HPDE6-E6E7 (cell line): ENCODE measurements around the gene KCNQ2.
"Not testable (repeated sequence)": the region's sequence is repeated elsewhere in the genome, so short reads cannot be mapped to it uniquely, and the experiment has no call there.

Experiments
- DNase-seq: peaks from one replicate; pipeline ENCODE4 v3.0.0; 2011; ENCODE audit warnings: missing footprints; ENCODE audit errors: extremely low spot score

KCNQ2 gene

DNA sequence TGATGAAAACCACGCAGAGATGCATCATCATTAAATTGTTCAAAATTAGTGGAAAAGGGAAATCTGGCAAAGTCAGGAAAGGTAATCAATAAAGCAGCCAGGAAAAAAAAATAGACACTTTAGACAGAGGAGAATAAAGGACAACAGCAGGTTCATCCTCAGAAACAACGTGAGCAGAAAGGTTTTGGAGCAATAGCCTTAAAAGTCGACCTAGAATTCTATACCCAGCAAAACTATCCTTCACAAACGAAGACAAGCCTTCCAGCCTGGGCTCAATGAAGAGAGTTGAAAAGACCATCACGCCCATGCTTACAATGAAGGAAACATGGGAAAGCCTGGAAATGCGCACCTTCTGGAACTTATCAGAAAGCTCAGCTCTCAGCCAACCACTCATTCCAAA lies 86.6 kb downstream of the KCNQ2 start:
- no peak for DNase-seq

DNA sequence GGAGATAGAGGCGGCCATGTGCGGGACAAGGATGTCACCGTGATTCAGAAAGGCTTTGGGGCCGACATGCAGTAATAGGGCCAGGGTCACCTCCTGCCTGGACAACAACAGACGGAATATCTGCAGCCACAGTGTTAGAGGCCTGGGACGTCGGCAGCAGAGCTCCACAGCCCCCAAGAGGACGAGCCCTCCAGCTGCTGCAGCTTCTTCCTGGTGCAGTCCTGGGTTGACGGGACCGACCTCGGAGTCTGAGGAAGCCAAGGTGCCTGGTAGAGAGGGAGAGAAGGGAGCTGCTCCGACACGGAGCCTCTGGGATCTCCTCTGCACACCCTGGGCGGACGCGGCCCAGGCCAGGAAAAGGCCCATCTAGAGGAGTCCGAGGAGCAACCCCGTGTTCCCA lies 88.1 kb downstream of the KCNQ2 start:
- DNase-seq, result no peak

DNA sequence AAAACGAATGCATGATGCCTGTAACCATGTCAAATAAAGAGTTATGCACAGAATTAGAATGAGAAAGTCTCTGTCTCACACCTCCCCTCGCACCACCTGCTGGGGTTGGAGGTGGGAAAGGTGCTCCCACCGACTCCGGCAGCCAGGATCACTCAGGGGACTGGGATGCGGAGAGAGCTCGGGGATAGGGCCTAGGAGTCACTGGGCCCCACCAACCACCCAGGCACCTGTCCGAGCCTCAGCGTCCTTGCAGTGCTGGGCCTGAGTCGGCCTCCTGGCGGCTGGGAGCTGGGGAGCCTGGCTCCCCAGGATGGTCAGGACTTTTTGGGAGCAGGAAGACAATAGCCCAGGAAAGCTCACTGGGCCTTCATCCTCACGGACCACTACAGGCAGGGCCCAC lies 88.9 kb downstream of the KCNQ2 start:
- DNase-seq, result no peak

DNA sequence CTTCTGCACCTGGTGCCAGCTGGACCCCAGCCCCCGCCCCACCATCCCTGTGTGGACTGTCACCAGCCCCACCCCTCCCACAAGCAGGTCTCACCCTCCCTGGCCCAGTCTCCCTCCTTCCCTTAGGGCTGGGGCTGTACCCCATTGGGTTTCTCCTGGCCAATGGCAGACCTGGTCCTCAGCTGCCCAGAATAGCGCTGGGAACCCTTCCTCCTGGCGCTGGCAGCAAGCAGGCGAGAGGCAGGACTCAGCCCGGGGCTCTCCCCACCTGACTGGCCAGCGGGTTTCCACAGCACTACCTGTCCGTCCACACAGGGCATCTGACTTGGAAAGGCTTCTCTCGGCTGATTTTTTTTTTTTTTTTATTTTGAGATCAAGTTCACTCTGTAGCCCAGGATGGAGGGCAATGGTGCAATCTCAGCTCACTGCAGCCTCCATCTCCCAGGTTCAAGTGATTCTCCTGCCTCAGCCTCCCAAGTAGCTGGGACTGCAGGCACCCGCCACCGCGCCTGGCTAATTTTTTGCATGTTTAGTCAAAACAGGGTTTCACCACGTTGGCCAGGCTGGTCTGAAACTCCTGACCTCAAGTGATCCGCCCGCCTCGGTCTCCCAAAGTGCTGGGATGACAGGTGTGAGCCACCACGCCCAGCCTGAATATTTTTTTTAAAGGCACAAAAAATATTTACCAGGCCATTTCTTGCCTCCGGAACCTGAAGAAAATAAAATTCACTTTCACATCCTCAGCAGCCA lies 89.7 kb downstream of the KCNQ2 start:
- DNase-seq, result no peak

DNA sequence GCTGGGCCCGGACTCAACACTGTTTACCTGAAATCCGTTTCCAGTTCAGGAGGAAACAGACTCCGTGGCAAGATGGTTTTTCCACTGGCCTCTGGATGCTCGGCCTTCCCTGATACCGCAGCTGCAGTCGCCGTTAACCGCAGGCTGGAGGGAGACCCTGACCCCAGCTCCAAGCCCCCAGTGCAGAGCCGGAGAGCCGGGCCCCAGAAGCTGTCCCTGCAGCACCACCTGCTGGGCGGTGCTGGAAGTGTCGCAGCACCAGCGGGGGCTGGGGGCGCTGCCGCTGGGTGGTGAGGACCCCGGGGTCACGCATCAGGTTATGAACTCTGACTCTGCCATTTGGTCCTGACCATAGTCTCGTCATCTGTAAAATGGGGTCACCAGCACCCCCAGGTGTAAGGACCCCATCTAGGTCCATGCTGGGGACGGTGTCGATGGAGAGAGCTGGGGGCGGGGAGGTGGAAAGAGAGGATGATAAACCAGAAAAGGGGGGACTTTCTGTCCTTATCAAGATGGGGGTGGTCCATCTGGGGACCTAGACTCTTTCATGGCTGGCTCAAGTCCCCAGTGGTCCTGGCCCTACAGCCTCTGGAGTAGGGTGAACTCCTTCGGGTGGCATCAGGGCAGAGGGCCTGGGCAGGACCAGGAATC lies 90.5 kb downstream of the KCNQ2 start:
- DNase-seq, result peak; percentile 43

DNA sequence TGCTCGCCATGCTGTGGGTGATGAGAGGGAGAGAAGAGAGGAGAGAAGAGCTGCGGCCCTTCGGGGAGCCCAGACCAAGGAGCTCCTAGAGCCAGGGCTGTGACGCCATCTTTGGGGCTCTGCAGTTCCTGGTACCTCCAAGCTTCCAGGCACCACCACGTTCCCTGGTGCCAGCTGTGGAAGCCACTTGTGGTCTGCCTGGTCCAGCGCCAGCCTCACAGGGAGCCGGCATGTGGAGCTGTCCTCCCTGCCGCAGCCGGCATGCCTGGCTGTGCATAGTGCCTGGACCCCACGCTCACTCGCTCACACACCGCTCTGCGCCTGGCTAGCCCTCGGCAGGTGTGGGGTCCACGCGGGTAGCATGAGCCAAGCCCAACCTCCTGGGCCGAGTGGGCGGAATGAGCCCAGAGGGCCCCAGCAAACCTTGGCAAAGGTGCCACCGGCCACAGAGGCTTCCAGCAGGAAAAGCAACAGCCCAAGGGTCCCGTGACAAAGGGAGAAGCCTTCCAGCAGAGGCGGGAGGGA lies 92.0 kb downstream of the KCNQ2 start:
- no peak for DNase-seq

DNA sequence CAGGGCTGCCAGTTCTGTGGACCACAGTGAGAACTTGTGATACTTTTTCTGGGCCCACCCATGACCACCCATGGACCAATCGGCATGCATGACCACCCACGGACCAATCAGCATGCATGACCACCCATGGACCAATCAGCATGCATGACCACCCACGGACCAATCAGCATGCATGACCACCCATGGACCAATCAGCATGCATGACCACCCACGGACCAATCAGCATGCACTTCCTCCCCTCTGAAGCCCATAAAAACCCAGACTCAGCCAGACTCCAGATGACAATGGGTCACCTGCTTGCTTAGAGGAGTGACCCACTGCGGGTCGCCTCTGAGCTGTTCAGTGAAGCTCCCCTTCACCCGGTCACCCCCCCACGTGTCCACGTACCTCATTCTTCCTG lies 92.6 kb downstream of the KCNQ2 start:
- DNase-seq, result not testable (repeated sequence)

DNA sequence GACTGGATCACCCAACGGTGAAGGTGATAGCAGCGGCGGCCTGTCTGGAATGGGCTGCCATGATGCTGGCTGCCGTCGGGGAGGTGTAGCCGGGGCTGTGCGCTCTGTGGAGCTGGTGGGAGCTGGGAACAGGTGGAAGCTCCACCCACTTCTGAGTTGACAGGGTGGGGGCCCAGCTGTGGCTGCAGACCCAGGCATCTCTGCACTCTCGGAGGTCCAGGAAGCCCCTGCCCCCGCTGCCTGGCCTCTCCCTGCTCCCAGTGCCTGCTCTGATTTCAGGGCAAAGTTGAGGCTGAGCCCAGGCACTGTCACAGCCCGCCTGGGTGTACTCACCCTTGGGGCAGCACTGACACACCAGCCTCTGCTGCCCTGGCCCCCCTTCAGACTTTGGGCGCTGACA lies 93.2 kb downstream of the KCNQ2 start:
- no peak for DNase-seq

DNA sequence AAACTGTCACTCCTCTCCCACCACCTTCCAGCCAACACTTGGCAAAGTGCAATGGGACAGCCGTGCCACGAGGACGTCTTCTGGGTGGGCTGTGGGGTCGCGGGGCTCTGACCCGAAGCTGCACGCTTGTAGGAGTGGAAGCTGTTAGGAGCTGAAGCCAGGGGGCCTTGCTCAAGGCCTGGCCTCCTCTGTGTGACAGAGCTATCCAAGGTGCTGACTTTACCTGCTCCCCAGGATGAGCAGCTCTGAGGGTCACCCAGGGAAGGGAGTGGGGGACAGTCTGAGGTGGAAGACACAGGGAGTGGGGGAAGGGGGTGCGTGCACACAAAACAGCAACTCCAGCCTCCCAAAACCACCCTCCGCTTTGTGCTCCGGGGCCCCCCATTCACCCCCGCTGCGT lies 93.8 kb downstream of the KCNQ2 start:
- no peak for DNase-seq

DNA sequence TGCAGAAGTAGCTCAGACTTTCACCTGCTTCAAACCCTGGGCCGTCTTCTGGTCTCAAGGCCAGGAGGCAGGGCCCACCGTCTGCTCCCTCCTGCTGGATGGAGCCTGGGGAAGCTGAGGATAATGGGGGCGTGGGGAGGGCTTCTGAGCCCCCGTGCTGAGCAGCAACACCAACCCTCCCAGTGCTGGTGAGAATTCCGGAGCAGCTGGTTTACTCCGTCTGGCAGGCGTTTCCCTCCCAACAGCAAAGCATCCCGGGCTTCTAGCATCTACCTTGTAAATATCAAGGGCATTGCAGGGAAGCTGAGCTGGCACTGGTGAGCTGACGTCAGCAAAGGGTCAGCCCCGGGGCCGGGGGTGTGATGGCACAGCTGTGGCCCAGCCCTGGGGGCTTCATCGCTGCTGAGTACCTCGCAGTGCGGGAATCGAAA lies 94.5 kb downstream of the KCNQ2 start:
- no peak for DNase-seq

DNA sequence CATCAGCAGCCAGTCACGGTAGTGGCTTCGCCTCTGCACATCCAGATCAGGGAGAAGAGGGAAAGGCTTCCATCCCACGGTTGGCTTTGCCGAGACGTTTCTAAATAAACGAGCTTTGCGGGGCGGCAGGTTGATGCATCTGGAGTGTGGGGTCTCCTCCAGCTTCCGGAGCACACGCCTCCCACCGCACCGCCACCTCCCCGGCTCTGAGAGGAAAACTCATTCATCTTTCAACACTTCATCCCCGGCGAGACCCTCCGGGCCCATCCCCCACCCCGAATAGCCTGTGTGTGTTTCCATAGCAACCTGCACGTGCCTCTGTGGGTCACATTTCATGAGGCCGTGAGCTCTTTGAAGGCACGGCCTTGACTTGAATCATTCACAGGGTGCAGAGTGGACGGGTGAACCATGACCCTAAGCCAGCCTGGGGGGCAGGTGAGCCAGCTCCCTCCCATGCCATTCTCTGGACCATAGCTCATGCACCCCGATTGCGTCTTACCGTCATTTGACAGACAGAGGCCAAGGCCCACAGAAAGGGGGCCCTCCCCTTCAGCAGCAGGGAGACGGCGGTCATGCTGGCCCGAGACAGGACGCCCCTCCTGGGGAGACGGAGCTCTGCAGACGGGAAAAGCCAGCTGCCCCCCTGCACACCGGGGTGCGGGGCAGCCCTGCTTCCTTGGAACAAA lies 95.1 kb downstream of the KCNQ2 start:
- DNase-seq, result no peak

DNA sequence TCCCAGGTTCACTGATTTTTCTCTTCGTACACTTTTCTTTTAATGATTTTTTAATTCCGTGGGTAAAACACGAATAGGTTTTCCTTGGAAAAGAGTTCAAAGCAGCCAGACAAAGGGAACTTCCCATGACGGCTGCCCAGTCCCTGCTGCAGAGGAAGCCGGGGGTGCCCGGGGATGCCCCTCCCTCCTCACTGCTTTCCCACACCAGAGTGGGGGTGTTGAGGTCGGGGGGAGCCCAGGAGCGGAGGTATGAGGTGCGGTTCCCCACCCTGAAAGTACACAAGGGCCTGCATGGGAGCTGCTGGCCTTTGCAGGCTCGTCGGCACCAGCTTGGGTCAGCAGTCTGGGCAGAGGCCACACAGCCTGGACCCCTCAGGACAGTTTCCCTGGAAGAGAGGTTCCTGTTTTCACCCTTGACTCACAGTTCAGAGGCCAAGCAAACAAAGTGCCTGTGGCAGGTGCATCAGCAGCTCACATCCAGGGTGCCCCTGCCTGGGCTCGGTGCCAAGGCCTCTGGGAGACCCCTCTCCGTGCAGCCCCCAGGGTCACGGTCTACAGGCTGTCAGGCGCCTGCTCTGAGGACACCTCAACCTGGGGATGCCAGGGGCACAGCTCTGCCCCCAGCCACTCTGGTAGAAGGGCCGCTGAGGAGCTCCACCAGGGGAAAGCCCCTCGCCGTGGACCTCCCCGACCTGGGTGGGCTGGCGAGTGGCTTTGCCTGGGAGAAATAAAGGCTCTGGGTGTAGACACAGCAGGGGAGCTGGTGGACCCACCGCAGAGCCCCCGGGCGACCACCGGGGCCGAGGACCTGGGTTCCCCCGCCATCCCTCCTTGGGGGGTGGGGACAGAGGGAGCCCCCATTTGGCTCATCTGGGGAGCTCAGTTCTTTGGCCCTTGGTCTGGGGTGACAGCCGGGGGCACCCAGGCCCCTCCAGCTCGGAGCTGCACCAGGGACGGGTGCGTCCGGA lies 95.9 kb downstream of the KCNQ2 start:
- no peak for DNase-seq

DNA sequence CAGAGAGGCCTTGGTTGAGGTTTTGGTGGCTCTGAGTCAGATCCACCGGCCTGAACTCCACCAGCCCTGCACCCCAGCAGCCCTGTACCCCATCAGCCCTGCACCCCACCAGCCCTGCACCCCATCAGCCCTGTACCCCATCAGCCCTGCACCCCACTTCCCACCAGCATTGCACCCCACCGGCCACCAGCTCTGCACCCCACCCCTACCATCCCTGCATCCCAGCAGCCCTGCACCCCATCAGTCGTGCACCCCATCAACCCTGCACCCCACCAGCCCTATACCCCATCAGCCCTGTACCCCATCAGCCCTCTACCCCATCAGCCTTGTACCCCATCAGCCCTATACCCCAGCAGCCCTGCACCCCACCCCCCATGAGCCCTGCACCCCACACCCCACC lies 97.0 kb downstream of the KCNQ2 start:
- DNase-seq, result no peak

DNA sequence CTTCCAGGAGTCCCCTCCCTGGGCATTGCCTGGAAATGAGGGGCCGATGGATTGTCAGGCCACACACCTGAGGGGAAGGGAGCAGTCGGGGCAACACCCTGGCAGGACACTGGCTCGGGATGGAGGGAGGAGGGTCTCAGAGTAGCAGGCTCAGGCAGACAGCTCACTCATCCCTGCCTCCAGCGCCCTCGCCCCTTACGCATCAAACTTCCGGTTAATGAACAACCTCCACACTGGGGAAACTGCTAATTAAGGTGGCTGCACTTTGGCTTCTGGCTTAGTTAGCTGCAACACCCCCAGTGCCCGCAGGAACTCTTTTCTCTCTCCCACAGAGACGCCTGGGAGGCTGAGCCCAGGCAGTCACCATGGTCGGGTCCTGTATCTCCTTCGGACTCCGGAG lies 98.0 kb downstream of the KCNQ2 start:
- no peak for DNase-seq

DNA sequence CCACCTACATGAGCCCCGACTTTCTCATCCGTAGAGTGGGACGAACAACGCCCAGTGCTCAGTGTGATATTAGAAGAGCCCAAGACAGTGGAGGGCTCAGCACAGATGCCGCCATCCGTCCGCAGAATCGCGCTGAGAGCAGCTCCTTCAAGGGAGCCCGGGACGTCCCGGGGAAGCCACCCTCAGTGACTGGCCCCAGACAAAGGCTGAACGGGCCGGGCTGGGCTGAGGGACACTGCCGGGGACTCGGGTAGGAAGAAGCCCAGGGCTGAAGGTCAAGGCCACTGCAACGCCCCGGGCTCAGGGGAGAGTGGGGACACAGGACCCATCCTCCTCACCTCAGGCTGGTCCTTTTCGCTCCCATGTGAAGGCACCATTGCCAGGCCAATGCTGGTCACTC lies 98.5 kb downstream of the KCNQ2 start:
- no peak for DNase-seq

DNA sequence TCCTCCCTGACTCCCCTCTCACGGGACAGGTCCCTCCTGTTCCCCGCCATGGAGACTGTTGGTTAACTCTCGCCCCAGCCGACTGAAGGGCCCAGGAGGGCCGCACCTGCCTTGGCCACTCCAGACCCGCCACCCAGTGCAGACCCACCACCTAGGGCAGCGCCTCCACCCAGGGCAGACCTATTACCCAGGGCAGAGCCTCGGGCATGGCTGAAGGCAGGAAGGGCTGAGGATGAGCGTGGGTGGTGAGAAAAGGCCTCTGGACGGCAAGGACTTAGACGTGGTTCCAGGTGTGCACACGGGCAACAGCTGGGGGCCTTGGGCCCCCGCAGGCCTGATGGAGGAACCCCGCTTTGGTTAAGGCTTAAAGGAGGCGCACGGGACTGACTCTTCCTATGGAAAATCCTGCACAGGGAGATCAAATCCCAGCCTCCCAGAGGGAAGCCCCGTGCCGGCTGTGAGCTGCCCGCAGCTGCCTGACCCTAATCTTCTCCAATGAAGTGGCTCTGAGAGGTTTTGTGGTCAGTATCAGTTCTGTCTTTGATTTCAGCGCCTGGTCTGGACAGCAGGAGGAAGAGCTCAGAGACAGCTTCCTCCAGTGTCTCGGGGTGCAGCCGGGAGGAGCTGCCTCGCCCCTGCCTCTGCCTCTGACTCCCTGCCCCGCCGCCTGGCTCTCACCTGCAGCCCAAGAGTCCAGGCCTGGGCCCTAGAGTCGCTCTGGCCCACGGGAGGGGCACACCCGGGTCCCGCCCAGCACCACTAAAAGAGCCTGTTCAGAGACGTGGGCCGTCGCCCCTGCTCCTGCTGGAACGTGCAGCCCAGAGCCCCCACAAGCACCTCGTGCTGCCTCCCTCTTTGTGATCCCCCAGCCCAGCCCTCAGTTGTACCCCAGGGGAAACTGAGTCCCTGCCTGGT lies 99.2 kb downstream of the KCNQ2 start:
- no peak for DNase-seq

DNA sequence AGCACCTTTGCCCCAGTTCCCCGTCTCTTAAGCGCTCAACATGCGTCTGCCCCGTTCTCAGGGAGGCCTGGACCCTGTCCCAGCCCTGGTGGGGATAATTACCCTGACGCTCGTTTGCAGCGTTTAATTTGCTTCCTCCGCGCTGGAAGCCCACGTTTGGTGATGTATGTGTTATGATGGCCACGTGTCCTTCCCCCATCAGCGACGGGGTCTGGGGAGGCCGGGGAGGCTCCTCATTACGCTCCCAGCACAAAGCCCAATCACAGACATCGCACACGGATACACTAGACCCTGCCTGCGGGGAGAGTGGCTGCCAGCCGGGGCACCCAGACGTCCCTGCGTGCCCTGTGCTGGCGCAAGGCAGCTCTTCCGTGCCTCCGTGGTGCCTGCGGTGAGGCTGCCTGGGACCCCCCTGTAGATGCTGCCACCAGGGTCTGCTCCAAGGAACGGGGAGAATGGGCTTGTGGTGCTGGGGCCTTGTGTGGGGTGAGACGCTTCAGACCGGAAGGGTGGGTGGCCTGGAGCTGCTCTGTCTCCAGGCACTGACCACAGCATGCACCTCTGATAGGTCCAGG lies 101.1 kb downstream of the KCNQ2 start:
- no peak for DNase-seq

DNA sequence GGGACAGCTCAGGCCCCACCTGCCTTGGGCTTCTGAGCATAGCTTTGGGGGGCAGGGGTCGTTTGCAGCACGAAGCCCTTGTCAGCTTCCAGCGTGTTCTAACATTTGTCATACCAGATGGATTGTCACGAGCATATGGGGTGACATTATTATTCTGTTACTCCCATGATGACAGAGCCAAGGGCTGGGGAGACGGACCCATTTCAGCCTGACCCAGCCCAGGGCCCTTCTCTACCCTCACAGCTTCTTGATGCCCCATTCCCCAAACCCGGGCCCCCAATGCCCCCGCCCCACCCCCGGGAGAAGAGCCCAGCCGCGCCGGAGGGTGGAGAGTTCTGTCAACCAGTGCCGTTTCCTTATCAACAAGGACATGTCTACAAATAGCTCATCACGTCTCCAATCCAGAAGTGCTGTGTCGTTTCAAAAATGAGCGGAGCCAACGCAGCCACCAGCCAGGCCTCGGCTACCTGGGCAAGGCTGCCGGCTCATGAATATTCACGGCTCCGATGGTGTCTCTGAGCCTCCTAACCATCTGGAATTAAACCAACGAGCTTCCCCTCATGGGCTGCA lies 101.8 kb downstream of the KCNQ2 start:
- DNase-seq, result no peak

DNA sequence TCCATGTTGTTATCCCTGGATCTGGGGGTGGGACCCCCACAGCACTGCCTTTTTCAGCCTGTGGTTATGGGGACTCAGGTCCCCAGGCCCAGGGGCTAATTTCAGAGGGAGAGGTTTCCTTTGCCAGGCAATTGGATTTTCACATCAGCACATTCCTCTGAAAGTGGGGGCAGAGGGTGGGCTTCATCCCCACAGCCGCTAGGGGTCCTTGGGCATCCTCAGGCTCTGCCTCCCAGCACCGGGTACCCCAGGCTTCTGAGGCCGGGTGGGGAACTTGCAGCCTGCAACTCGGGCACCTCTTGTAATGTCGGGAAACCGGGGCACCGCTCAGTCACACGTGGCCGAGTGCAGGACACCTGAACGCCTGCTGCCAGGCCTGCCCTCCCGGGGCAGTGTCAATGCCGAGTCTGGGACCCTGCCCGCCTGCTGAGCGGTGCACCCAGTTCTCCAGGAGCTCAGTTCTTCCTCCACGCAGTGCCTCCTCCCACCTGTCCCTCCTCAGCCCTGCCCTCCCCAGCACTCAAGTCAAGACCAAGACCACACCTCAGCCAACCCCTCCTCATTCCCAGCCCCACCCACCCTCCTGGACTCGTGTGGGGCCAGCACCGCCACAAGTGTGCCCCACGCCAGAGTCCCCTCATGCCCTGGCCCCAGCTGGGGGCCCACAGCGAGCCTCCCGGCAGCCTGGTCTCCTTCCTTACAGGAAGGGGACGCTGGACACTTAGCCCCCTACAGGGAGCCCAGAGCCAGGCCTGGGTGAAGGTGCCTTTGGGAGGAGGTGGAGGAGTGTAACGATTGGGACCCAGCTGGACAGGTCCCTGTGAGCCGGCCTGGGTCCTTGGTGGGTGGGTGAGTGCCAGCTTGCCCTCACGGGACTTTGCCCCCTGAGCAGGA lies 102.5 kb downstream of the KCNQ2 start:
- no peak for DNase-seq
